ENCODE results near the gene MBIP. TPM values are rescaled to one million over a fixed set of nuclear protein-coding genes. Genes with fewer than 3 reads are reported as not detected.

The MBIP gene
- total and polyA plus RNA-seq, 2 donors (not counting 1 experiment from before 2014, with no cell fraction given) = 14.2 to 28.3 TPM

DNA sequence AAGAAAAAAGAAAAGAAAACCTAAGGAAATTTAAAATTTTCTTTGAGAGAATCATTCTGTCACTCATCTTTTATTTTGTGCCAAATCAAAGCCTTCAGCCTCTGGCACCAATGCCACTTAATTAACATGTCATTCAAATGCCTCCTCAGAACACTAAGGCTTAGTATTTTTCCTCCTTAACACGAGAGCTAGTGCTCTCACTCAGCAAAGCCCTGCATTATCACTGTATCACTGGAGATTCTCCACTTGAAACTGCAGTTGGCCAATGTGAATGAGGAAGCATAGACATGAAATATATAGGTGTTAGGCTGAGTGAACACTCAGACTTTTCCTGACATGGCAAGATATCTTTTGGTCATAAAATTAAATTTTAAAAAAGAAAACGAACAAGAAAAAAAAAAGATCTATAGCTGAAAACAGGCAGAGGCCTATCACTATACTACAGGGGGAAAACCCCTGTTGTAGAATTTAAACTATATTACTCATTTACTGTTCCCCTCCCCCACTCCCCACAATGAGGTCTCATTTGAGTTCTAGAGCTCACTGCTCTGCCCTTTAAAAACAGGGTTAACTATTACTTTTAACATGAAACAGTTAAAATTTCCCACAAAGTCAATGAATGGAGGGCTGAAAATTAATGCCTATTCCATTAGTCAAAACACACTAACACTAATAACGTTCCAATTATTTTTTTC, 5.1 kb downstream of the MBIP start:
- H3K27ac ChIP-seq (ENCODE audit: insufficient read depth, low read length) = no peak overlapping the region
- H3K4me1 ChIP-seq (ENCODE audit: control insufficient read depth, extremely low read depth, insufficient read depth, low read length) = no peaks in the 10 kb centered on the region
- no peak overlapping the region for H3K4me3 ChIP-seq (replicated peaks in 1 of 4; ENCODE audit: control extremely low read depth in 1 of 4, insufficient read depth in 1 of 4, low read depth in 3 of 4, low read length in 4 of 4)
- H3K9ac ChIP-seq (ENCODE audit: insufficient read depth, low read length) = no peak overlapping the region
- H3K4me2 ChIP-seq (ENCODE audit: extremely low read depth, insufficient read depth, low read length) = no peak overlapping the region
- TF ChIP-seq EZH2 (IDR thresholded peaks at IDR 0.05; ENCODE audit: low read length, missing control alignments) (no peak), CTCF (conservative IDR thresholded peaks at IDR 0.05 in 1 of 2, IDR thresholded peaks at IDR 0.05 in 1 of 2; ENCODE audit: low read depth in 1 of 2, low read length in 2 of 2) (no peak)
- peaks cover 3% of the 10 kb centered on the region for H3K36me3 ChIP-seq (ENCODE audit: control insufficient read depth, insufficient read depth, low read length)
- no peaks in the 10 kb centered on the region for H3K27me3 ChIP-seq (ENCODE audit: control insufficient read depth, insufficient read depth, low read length)
- H4K20me1 ChIP-seq (ENCODE audit: control insufficient read depth, extremely low read depth, insufficient read depth, low read length) = peaks cover 1% of the 10 kb centered on the region
- DNase-seq (ENCODE audit: low read depth in 2 of 2) = no peak
- no peak overlapping the region for H2AFZ ChIP-seq (ENCODE audit: low read length)
- peaks cover 39% of the 10 kb centered on the region for H3K79me2 ChIP-seq (ENCODE audit: control insufficient read depth, insufficient read depth, low read length)
- H3K9me3 ChIP-seq (ENCODE audit: control insufficient read depth, insufficient read depth, low read depth, low read length) = no peaks in the 10 kb centered on the region

DNA sequence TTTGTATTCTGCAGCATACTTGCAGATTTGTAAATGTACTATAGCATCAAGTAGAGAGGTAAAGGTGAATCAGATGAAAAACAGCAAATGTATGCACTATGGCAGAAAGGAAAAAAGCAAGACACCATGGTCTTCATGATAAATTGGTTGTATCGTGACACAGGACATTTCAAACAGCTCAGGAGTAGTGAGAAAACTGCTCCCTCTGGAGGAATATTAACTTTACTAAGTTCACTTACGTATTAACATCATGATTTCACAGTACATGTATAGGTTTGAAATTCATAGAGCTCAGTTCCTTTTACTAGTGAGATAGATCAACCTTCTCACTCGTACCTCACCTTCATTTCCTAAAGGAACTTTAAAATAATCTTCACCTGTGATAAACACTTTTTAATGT, 6.5 kb downstream of the MBIP start:
- Histone ChIP-seq H3K9ac (ENCODE audit: insufficient read depth, low read length) (no peak overlapping the region), H3K4me2 (ENCODE audit: extremely low read depth, insufficient read depth, low read length) (no peak overlapping the region), H3K27ac (ENCODE audit: insufficient read depth, low read length) (no peak overlapping the region), H3K4me1 (ENCODE audit: control insufficient read depth, extremely low read depth, insufficient read depth, low read length) (no peaks in the 10 kb centered on the region), H3K79me2 (ENCODE audit: control insufficient read depth, insufficient read depth, low read length) (peaks cover 28% of the 10 kb centered on the region), H3K27me3 (ENCODE audit: control insufficient read depth, insufficient read depth, low read length) (no peaks in the 10 kb centered on the region), H4K20me1 (ENCODE audit: control insufficient read depth, extremely low read depth, insufficient read depth, low read length) (peaks cover 1% of the 10 kb centered on the region), H3K36me3 (ENCODE audit: control insufficient read depth, insufficient read depth, low read length) (peaks cover 4% of the 10 kb centered on the region), H3K9me3 (ENCODE audit: control insufficient read depth, insufficient read depth, low read depth, low read length) (no peaks in the 10 kb centered on the region), H3K4me3 (replicated peaks in 1 of 4; ENCODE audit: control extremely low read depth in 1 of 4, insufficient read depth in 1 of 4, low read depth in 3 of 4, low read length in 4 of 4) (no peak overlapping the region), H2AFZ (ENCODE audit: low read length) (no peak overlapping the region)
- DNase-seq (ENCODE audit: low read depth in 2 of 2) = no peak
- no peak for TF ChIP-seq CTCF (conservative IDR thresholded peaks at IDR 0.05 in 1 of 2, IDR thresholded peaks at IDR 0.05 in 1 of 2; ENCODE audit: low read depth in 1 of 2, low read length in 2 of 2)
- TF ChIP-seq EZH2 (IDR thresholded peaks at IDR 0.05; ENCODE audit: low read length, missing control alignments) = no peak

GRCh38 chr14:36313206-36313605, 7.2 kb downstream of the MBIP start:
- Histone ChIP-seq H3K4me3 (replicated peaks in 1 of 4; ENCODE audit: control extremely low read depth in 1 of 4, insufficient read depth in 1 of 4, low read depth in 3 of 4, low read length in 4 of 4) (no peak overlapping the region), H3K4me2 (ENCODE audit: extremely low read depth, insufficient read depth, low read length) (no peak overlapping the region), H3K79me2 (ENCODE audit: control insufficient read depth, insufficient read depth, low read length) (peaks cover 22% of the 10 kb centered on the region), H3K27me3 (ENCODE audit: control insufficient read depth, insufficient read depth, low read length) (no peaks in the 10 kb centered on the region), H3K4me1 (ENCODE audit: control insufficient read depth, extremely low read depth, insufficient read depth, low read length) (no peaks in the 10 kb centered on the region), H2AFZ (ENCODE audit: low read length) (no peak overlapping the region), H3K36me3 (ENCODE audit: control insufficient read depth, insufficient read depth, low read length) (peaks cover 8% of the 10 kb centered on the region), H3K9ac (ENCODE audit: insufficient read depth, low read length) (no peak overlapping the region), H3K27ac (ENCODE audit: insufficient read depth, low read length) (no peak overlapping the region), H4K20me1 (ENCODE audit: control insufficient read depth, extremely low read depth, insufficient read depth, low read length) (peaks cover 1% of the 10 kb centered on the region), H3K9me3 (ENCODE audit: control insufficient read depth, insufficient read depth, low read depth, low read length) (no peaks in the 10 kb centered on the region)
- no peak for DNase-seq (ENCODE audit: low read depth in 2 of 2)
- TF ChIP-seq CTCF (conservative IDR thresholded peaks at IDR 0.05 in 1 of 2, IDR thresholded peaks at IDR 0.05 in 1 of 2; ENCODE audit: low read depth in 1 of 2, low read length in 2 of 2) = no peak
- no peak for TF ChIP-seq EZH2 (IDR thresholded peaks at IDR 0.05; ENCODE audit: low read length, missing control alignments)
